ENCODE results near the gene RABGAP1L.

RABGAP1L gene

DNA sequence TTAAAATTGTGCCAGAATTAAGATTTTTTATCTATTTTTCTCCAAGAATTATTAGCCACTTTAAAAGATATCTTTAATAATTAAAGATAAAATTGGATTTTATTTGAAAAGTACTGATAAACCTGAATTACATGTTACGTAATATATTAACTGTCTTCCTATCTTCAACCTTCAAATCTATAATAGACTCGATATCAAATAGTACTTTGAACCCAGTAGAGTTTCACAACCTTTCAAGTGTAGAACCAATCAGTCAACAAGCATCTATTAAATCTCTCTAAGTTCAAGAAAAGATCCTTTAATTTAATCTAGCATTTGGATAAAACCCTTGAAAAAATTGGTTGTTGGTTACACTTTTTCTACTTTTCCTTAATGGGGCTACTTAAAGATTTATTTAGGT lies 559.9 kb downstream of the RABGAP1L start:
- Histone ChIP-seq H3K4me1 (no peaks in the 10 kb centered on the region), H2AFZ (no peak overlapping the region), H3K9me3 (ENCODE audit: control insufficient read depth, low read length) (no peaks in the 10 kb centered on the region), H3K9ac (no peak overlapping the region), H3K27ac (no peak overlapping the region), H3K27me3 (ENCODE audit: control insufficient read depth, insufficient read depth, low read length) (no peaks in the 10 kb centered on the region), H3K36me3 (ENCODE audit: control insufficient read depth, insufficient read depth, low read length) (no peaks in the 10 kb centered on the region), H3K4me2 (ENCODE audit: low read length) (no peak overlapping the region), H3K79me2 (no peaks in the 10 kb centered on the region), H3K4me3 (ENCODE audit: low read depth, low read length) (no peak overlapping the region)
- TF ChIP-seq, protein P1, sequence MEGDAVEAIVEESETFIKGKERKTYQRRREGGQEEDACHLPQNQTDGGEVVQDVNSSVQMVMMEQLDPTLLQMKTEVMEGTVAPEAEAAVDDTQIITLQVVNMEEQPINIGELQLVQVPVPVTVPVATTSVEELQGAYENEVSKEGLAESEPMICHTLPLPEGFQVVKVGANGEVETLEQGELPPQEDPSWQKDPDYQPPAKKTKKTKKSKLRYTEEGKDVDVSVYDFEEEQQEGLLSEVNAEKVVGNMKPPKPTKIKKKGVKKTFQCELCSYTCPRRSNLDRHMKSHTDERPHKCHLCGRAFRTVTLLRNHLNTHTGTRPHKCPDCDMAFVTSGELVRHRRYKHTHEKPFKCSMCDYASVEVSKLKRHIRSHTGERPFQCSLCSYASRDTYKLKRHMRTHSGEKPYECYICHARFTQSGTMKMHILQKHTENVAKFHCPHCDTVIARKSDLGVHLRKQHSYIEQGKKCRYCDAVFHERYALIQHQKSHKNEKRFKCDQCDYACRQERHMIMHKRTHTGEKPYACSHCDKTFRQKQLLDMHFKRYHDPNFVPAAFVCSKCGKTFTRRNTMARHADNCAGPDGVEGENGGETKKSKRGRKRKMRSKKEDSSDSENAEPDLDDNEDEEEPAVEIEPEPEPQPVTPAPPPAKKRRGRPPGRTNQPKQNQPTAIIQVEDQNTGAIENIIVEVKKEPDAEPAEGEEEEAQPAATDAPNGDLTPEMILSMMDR (IDR thresholded peaks at IDR 0.05), result no peak

DNA sequence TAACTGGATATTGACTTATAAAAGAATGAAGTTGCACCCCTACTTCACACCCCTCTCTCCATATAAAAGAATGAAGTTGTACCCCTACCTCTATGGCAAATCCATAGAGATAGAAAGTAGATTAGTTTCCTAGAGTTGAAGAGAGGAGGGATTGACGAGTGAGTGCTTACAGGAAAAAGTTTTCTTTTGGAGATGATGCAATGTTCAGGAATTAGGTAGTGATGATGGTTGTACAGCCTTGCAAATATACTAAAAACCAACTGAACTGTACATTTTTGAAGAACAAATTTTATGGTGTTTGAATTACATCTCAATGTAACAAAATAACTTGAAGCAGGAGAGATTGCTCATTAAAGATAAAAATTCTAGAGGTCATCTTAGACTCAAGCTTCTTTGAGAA lies 561.3 kb downstream of the RABGAP1L start:
- Histone ChIP-seq H3K27me3 (ENCODE audit: control insufficient read depth, insufficient read depth, low read length) (no peaks in the 10 kb centered on the region), H3K4me1 (no peaks in the 10 kb centered on the region), H3K9ac (no peak overlapping the region), H3K79me2 (no peaks in the 10 kb centered on the region), H3K9me3 (ENCODE audit: control insufficient read depth, low read length) (no peaks in the 10 kb centered on the region), H3K36me3 (ENCODE audit: control insufficient read depth, insufficient read depth, low read length) (no peaks in the 10 kb centered on the region), H3K27ac (no peak overlapping the region), H3K4me3 (ENCODE audit: low read depth, low read length) (no peak overlapping the region), H2AFZ (no peak overlapping the region), H3K4me2 (ENCODE audit: low read length) (no peak overlapping the region)
- TF ChIP-seq, protein P1 (IDR thresholded peaks at IDR 0.05), result no peak

DNA sequence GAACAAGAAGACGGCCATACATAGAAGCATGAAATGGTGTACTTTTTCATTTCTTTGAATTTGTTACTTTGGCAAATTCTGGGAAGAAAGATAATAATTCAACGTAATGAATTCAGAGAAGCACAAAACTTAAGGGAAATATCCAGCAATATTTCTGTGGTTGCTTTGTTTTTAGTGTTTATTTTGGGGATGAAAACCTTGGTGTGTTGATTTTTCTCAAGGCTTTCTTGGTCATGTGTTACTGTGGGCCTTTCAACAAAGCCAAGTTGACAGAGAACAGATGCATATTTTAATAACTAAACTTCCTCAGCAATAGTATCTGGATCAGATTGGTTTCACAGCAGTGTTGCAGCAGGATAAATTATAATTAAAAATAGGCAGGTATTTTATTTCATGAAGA lies 561.9 kb downstream of the RABGAP1L start:
- Histone ChIP-seq H3K79me2 (no peaks in the 10 kb centered on the region), H3K4me2 (ENCODE audit: low read length) (no peak overlapping the region), H3K27ac (no peak overlapping the region), H3K4me1 (no peaks in the 10 kb centered on the region), H3K4me3 (ENCODE audit: low read depth, low read length) (no peak overlapping the region), H3K9ac (no peak overlapping the region), H3K9me3 (ENCODE audit: control insufficient read depth, low read length) (no peaks in the 10 kb centered on the region), H3K36me3 (ENCODE audit: control insufficient read depth, insufficient read depth, low read length) (no peaks in the 10 kb centered on the region), H3K27me3 (ENCODE audit: control insufficient read depth, insufficient read depth, low read length) (no peaks in the 10 kb centered on the region), H2AFZ (no peak overlapping the region)
- TF ChIP-seq, protein P1 (IDR thresholded peaks at IDR 0.05), result no peak

DNA sequence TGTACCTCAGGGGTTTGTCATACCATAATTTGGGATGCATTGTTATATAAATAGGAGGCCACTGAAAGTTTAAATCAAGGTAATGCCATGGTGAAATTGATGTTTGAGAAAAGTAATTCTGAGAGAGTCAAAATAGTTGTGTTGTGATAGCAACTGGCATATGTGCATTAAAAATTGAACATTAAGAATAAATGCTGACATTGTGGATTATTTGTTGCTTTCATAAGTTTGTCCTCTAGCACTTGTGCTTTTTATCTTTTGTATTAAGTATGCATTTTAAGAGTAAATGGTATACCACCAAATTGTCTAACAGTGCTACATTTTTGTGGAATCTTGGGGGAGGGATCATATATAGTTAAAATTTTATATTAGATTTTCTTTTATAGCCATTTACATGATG lies 564.5 kb downstream of the RABGAP1L start:
- Histone ChIP-seq H3K27ac (no peak overlapping the region), H2AFZ (no peak overlapping the region), H3K4me2 (ENCODE audit: low read length) (no peak overlapping the region), H3K4me1 (no peaks in the 10 kb centered on the region), H3K9ac (no peak overlapping the region), H3K79me2 (no peaks in the 10 kb centered on the region), H3K4me3 (ENCODE audit: low read depth, low read length) (no peak overlapping the region), H3K9me3 (ENCODE audit: control insufficient read depth, low read length) (no peaks in the 10 kb centered on the region), H3K36me3 (ENCODE audit: control insufficient read depth, insufficient read depth, low read length) (no peaks in the 10 kb centered on the region), H3K27me3 (ENCODE audit: control insufficient read depth, insufficient read depth, low read length) (no peaks in the 10 kb centered on the region)
- TF ChIP-seq, protein P1 (IDR thresholded peaks at IDR 0.05), result no peak

DNA sequence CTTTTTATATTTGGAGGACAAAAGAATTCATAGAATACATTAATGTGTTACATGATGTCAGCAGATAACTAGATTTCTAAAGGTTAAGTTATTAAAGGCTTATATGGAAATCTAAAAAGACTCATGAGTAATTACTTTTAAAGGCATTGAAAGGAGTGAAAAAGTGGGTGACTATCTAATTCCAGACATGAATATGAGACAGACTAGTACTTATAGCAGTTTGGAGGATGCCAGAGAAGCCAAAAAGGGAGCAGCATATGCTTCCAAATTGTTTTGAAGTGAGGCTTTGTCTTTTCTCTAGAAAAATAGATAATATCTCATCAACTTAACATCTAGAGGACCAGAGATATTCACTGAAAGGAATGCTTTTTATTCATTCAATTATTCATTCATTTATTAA lies 564.9 kb downstream of the RABGAP1L start:
- Histone ChIP-seq H3K4me1 (no peaks in the 10 kb centered on the region), H3K36me3 (ENCODE audit: control insufficient read depth, insufficient read depth, low read length) (no peaks in the 10 kb centered on the region), H3K27me3 (ENCODE audit: control insufficient read depth, insufficient read depth, low read length) (no peaks in the 10 kb centered on the region), H3K4me2 (ENCODE audit: low read length) (no peak overlapping the region), H3K4me3 (ENCODE audit: low read depth, low read length) (no peak overlapping the region), H3K9ac (no peak overlapping the region), H2AFZ (no peak overlapping the region), H3K9me3 (ENCODE audit: control insufficient read depth, low read length) (no peaks in the 10 kb centered on the region), H3K79me2 (no peaks in the 10 kb centered on the region), H3K27ac (no peak overlapping the region)
- TF ChIP-seq, protein P1 (IDR thresholded peaks at IDR 0.05), result no peak
